GM21825 (cell line): ENCODE measurements around the gene CRYM.
A peak's percentile ranks its signal among the peaks of the same experiment; 100 is the strongest.
"Not testable (repeated sequence)": the region's sequence is repeated elsewhere in the genome, so short reads cannot be mapped to it uniquely, and the experiment has no call there.

Experiments used
- ATAC-seq: cut with Tn5 transposase; IDR thresholded peaks from one replicate; pipeline ENCODE4 v1.9.1; 2021; ENCODE audit warnings: mild to moderate bottlenecking, moderate library complexity; ENCODE audit not compliant: unreplicated experiment

Gene CRYM

GRCh38 chr16:21277927-21278706, at the start of gene CRYM:
CRYM (minus strand) TSS chr16:21278290; CDS start chr16:21278251, 39 bp downstream.
- ATAC-seq = no peak

- ATAC-seq = no peak
These were observed 49.0 kb upstream of the CRYM start for GRCh38 chr16:21327046-21327445.

GRCh38 chr16:21326459-21326858, 48.4 kb upstream of the CRYM start:
- no peak for ATAC-seq

GRCh38 chr16:21324267-21324666, 46.2 kb upstream of the CRYM start:
- no peak for ATAC-seq

GRCh38 chr16:21322251-21322650, 44.2 kb upstream of the CRYM start:
- not testable (repeated sequence) for ATAC-seq

- ATAC-seq = no peak
These were observed 43.6 kb upstream of the CRYM start for GRCh38 chr16:21321736-21322135.

GRCh38 chr16:21314339-21314738, 36.2 kb upstream of the CRYM start:
- no peak for ATAC-seq

- not testable (repeated sequence) for ATAC-seq
These were observed 34.8 kb upstream of the CRYM start for GRCh38 chr16:21312863-21313372.

GRCh38 chr16:21312046-21312445, 34.0 kb upstream of the CRYM start:
- ATAC-seq = not testable (repeated sequence)

GRCh38 chr16:21306712-21307111, 28.6 kb upstream of the CRYM start:
- ATAC-seq = not testable (repeated sequence)

- no peak for ATAC-seq
These were observed 24.9 kb upstream of the CRYM start for GRCh38 chr16:21302898-21303528.

- no peak for ATAC-seq
These were observed 24.4 kb upstream of the CRYM start for GRCh38 chr16:21302454-21302853.

- no peak for ATAC-seq
These were observed 23.8 kb upstream of the CRYM start for GRCh38 chr16:21301895-21302291.

GRCh38 chr16:21301168-21301894, 23.2 kb upstream of the CRYM start:
- peak; percentile 62 for ATAC-seq

GRCh38 chr16:21300309-21301167, 22.4 kb upstream of the CRYM start:
- ATAC-seq = peak; percentile 47

- not testable (repeated sequence) for ATAC-seq
These were observed 11.7 kb upstream of the CRYM start for GRCh38 chr16:21289789-21290188.

- no peak for ATAC-seq
These were observed 7.2 kb upstream of the CRYM start for GRCh38 chr16:21285314-21285713.

- no peak for ATAC-seq
These were observed 6.3 kb upstream of the CRYM start for GRCh38 chr16:21284414-21284813.

- ATAC-seq = peak; percentile 52
These were observed 5.6 kb upstream of the CRYM start for GRCh38 chr16:21283521-21284289.
